ENCODE data around the gene IGFBP7. TPM values are rescaled to one million over a fixed set of nuclear protein-coding genes. Genes with fewer than 3 reads are reported as not detected.

IGFBP7 gene
- polyA plus RNA-seq, 1 experiment, result 2,028 TPM

DNA sequence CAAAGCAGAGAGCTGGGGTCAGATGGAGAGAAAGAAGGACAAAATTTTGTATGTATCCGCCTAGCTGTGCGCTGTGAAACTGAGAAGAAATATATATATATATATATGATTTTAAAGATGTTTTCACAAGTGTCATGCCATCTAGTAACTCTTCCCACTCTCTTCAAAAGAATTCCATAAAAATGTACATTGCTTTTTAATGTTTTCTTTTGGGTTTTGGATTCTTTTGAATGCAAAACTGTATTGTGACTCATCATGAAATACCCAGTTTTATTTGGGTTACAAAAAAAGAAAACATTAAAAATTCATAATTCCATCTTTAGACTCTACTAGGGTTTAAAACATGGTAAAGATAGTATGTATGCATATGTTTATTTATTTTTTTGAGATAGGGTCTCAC is 34.3 kb upstream of the IGFBP7 start:
- TF ChIP-seq, protein P1, sequence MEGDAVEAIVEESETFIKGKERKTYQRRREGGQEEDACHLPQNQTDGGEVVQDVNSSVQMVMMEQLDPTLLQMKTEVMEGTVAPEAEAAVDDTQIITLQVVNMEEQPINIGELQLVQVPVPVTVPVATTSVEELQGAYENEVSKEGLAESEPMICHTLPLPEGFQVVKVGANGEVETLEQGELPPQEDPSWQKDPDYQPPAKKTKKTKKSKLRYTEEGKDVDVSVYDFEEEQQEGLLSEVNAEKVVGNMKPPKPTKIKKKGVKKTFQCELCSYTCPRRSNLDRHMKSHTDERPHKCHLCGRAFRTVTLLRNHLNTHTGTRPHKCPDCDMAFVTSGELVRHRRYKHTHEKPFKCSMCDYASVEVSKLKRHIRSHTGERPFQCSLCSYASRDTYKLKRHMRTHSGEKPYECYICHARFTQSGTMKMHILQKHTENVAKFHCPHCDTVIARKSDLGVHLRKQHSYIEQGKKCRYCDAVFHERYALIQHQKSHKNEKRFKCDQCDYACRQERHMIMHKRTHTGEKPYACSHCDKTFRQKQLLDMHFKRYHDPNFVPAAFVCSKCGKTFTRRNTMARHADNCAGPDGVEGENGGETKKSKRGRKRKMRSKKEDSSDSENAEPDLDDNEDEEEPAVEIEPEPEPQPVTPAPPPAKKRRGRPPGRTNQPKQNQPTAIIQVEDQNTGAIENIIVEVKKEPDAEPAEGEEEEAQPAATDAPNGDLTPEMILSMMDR (IDR thresholded peaks at IDR 0.05; ENCODE audit: insufficient read depth, low read depth, low read length), result no peak
- ChIA-PET POLR2A (no interaction called here), CTCF (interaction anchor here (1.1 kb wide), 1 partner anchor 19 kb away, joined by 4 read pairs; no protein-coding TSS in a partner anchor)
- DNase-seq (ENCODE audit: low read depth), result no peak
- no peak overlapping the region for H3K4me3 ChIP-seq (ENCODE audit: low read depth, low read length)
- H3K36me3 ChIP-seq (ENCODE audit: control insufficient read depth, insufficient read depth, low read length), result no peaks in the 10 kb centered on the region
- H3K27me3 ChIP-seq (ENCODE audit: control insufficient read depth, insufficient read depth, low read length), result no peaks in the 10 kb centered on the region

DNA sequence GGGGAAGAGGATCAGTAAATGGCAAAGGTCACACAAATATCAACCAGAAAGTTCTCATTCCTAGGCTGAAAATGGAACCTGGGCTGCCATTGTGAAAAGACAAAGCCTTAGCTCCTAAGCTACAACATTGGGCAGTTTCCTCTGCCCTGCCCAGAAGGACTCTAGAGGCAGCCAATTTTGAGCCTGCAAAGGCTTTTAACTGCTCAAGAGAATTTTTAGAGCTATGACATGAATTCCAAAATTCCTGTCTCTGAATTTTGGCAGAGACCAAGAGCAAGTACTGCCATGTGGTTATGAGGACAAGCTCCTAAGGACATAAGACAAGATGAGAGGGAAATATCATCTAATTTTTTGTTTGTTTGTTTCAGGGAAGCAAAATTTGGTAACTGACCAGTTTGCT is 29.6 kb upstream of the IGFBP7 start:
- TF ChIP-seq, protein P1 (IDR thresholded peaks at IDR 0.05; ENCODE audit: insufficient read depth, low read depth, low read length), result no peak
- ChIA-PET CTCF (interaction anchor here (0.6 to 1.4 kb wide), 3 partner anchors 23 to 279 kb away, joined by 3 to 8 read pairs (median 4); no protein-coding TSS in a partner anchor), POLR2A (no interaction called here)
- no peak overlapping the region for H3K4me3 ChIP-seq (ENCODE audit: low read depth, low read length)
- no peak for DNase-seq (ENCODE audit: low read depth)
- H3K27me3 ChIP-seq (ENCODE audit: control insufficient read depth, insufficient read depth, low read length), result no peaks in the 10 kb centered on the region
- no peaks in the 10 kb centered on the region for H3K36me3 ChIP-seq (ENCODE audit: control insufficient read depth, insufficient read depth, low read length)

DNA sequence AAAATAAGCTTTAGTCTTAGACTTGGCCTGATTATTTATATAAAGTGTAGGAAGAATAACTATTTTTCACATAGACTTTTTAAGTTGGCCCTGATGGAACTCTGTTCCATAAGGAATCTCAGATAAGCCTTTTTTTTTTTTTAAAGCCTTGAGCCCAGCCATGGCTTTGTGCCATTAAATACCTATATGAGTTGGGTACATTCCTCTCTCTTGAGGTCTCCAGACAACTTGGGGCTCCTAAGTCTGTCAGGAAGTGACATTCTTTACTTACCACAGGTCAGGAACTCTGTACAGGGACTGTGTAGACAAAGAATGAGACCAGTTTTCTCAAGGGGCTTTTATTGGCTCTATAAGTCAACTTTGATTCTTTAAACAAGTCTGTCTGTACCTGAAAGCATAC is 27.1 kb upstream of the IGFBP7 start:
- CTCF ChIA-PET, result interaction anchor here (1.1 kb wide), 1 partner anchor 26 kb away, joined by 6 read pairs; no protein-coding TSS in a partner anchor
- DNase-seq (ENCODE audit: low read depth), result no peak
- H3K27me3 ChIP-seq (ENCODE audit: control insufficient read depth, insufficient read depth, low read length), result no peaks in the 10 kb centered on the region
- no peaks in the 10 kb centered on the region for H3K36me3 ChIP-seq (ENCODE audit: control insufficient read depth, insufficient read depth, low read length)
- H3K4me3 ChIP-seq (ENCODE audit: low read depth, low read length), result no peak overlapping the region
- POLR2A ChIA-PET, result no interaction called here
- TF ChIP-seq, protein P1 (IDR thresholded peaks at IDR 0.05; ENCODE audit: insufficient read depth, low read depth, low read length), result no peak

DNA sequence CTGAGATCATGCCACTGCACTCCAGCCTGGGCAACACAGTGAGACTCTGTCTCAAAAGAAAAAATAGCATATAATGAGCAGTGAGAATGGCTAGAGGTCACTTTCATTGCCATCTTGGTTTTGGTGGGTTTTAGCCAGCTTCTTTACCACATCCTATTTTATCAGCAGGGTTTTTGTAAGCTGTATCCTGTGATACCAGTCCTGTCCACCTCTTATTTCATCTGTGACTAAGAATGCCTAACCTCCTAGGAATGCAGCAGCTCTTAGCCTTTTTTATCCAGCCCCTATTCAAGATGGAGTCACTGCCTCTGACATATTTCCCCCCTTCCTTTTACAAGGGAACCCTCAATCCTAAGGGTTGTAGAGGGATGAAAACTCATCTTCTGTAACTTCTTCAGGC is 26.1 kb upstream of the IGFBP7 start:
- ChIA-PET CTCF (interaction anchor here (1.1 kb wide), 1 partner anchor 27 kb away, joined by 6 read pairs; no protein-coding TSS in a partner anchor), POLR2A (interaction anchor here (0.6 kb wide), 1 partner anchor 102 kb away, joined by 3 read pairs; no protein-coding TSS in a partner anchor)
- H3K4me3 ChIP-seq (ENCODE audit: low read depth, low read length), result no peak overlapping the region
- no peaks in the 10 kb centered on the region for H3K27me3 ChIP-seq (ENCODE audit: control insufficient read depth, insufficient read depth, low read length)
- DNase-seq (ENCODE audit: low read depth), result no peak
- H3K36me3 ChIP-seq (ENCODE audit: control insufficient read depth, insufficient read depth, low read length), result no peaks in the 10 kb centered on the region
- TF ChIP-seq, protein P1 (IDR thresholded peaks at IDR 0.05; ENCODE audit: insufficient read depth, low read depth, low read length), result no peak

- CTCF ChIA-PET, result no interaction called here
- TF ChIP-seq, protein P1 (IDR thresholded peaks at IDR 0.05; ENCODE audit: insufficient read depth, low read depth, low read length), result no peak
- POLR2A ChIA-PET, result interaction anchor here (0.5 kb wide), 1 partner anchor 113 kb away, joined by 5 read pairs; no protein-coding TSS in a partner anchor
- no peaks in the 10 kb centered on the region for H3K27me3 ChIP-seq (ENCODE audit: control insufficient read depth, insufficient read depth, low read length)
- DNase-seq (ENCODE audit: low read depth), result no peak
- H3K36me3 ChIP-seq (ENCODE audit: control insufficient read depth, insufficient read depth, low read length), result no peaks in the 10 kb centered on the region
- H3K4me3 ChIP-seq (ENCODE audit: low read depth, low read length), result no peak overlapping the region
These were observed 22.6 kb upstream of the IGFBP7 start for GRCh38 chr4:57132743-57133137.
